Measurements from ENCODE around the gene FOXL2. TPM values are rescaled to one million over a fixed set of nuclear protein-coding genes. Genes with fewer than 3 reads are reported as not detected.
"Not testable (repeated sequence)": the region's sequence is repeated elsewhere in the genome, so short reads cannot be mapped to it uniquely, and the experiment has no call there.

FOXL2 gene
- total RNA-seq, 1 donor from 2014 or later, result not detected

- Mint-ChIP-seq H3K27me3 (ENCODE audit: low read depth) (peaks cover 7% of the 10 kb centered on the region), H3K27ac (no peak overlapping the region), H3K4me3 (no peak overlapping the region), H3K9me3 (no peaks in the 10 kb centered on the region), H3K4me1 (no peaks in the 10 kb centered on the region), H3K36me3 (no peaks in the 10 kb centered on the region)
- TF ChIP-seq CTCF (IDR thresholded peaks at IDR 0.05; ENCODE audit: unreplicated experiment), result peak; percentile 90
- DNase-seq (ENCODE audit: low spot score in 2 of 2, unreplicated experiment in 2 of 2), result peak; percentile 68 to 88
Measured at GRCh38 chr3:138923531-138923994, 23.4 kb downstream of the FOXL2 start.

GRCh38 chr3:138922400-138922799 lies 24.5 kb downstream of the FOXL2 start:
- H3K4me3 Mint-ChIP-seq; DNase-seq (ENCODE audit: low spot score in 2 of 2, unreplicated experiment in 2 of 2); H3K36me3 Mint-ChIP-seq; H3K27me3 Mint-ChIP-seq (ENCODE audit: low read depth); H3K27ac Mint-ChIP-seq; H3K4me1 Mint-ChIP-seq; H3K9me3 Mint-ChIP-seq: not testable (repeated sequence)

- H3K27ac Mint-ChIP-seq, result no peak overlapping the region
- H3K27me3 Mint-ChIP-seq (ENCODE audit: low read depth), result peaks cover 9% of the 10 kb centered on the region
- no peak for DNase-seq (ENCODE audit: low spot score in 2 of 2, unreplicated experiment in 2 of 2)
- H3K4me3 Mint-ChIP-seq, result no peak overlapping the region
- peaks cover 3% of the 10 kb centered on the region for H3K4me1 Mint-ChIP-seq
- no peaks in the 10 kb centered on the region for H3K36me3 Mint-ChIP-seq
- no peaks in the 10 kb centered on the region for H3K9me3 Mint-ChIP-seq
- no peak for TF ChIP-seq CTCF (IDR thresholded peaks at IDR 0.05; ENCODE audit: unreplicated experiment)
Measured at GRCh38 chr3:138921316-138922292, 25.3 kb downstream of the FOXL2 start.

- no peak for TF ChIP-seq CTCF (IDR thresholded peaks at IDR 0.05; ENCODE audit: unreplicated experiment)
- H3K4me1 Mint-ChIP-seq, result peaks cover 8% of the 10 kb centered on the region
- no peak for DNase-seq (ENCODE audit: low spot score in 2 of 2, unreplicated experiment in 2 of 2)
- no peak overlapping the region for H3K4me3 Mint-ChIP-seq
- H3K27ac Mint-ChIP-seq, result no peak overlapping the region
- no peaks in the 10 kb centered on the region for H3K9me3 Mint-ChIP-seq
- no peaks in the 10 kb centered on the region for H3K36me3 Mint-ChIP-seq
- peaks cover 2% of the 10 kb centered on the region for H3K27me3 Mint-ChIP-seq (ENCODE audit: low read depth)
Measured at GRCh38 chr3:138919325-138919724, 27.6 kb downstream of the FOXL2 start.

- no peaks in the 10 kb centered on the region for H3K36me3 Mint-ChIP-seq
- H3K27ac Mint-ChIP-seq, result peak overlapping the region; percentile 79
- H3K4me3 Mint-ChIP-seq, result peak overlapping the region; percentile 44
- DNase-seq (ENCODE audit: low spot score in 2 of 2, unreplicated experiment in 2 of 2), result no peak
- H3K9me3 Mint-ChIP-seq, result no peaks in the 10 kb centered on the region
- H3K4me1 Mint-ChIP-seq, result peaks cover 8% of the 10 kb centered on the region
- peaks cover 2% of the 10 kb centered on the region for H3K27me3 Mint-ChIP-seq (ENCODE audit: low read depth)
- TF ChIP-seq CTCF (IDR thresholded peaks at IDR 0.05; ENCODE audit: unreplicated experiment), result no peak
Measured at GRCh38 chr3:138916824-138917223, 30.1 kb downstream of the FOXL2 start.
